Esophagus muscularis mucosa (tissue), 3 donors: Measurements from ENCODE around the gene LYZL4.

Experiments used
- POLR2AphosphoS5 ChIP-seq, 2 donors: sonication (generic); formaldehyde crosslinking; IDR thresholded peaks; one replicate each; pipeline ENCODE4 v1.6.1; 2017; ENCODE audit warnings: antibody characterized with exemption in 2 of 2
- TF ChIP-seq, protein P1 (sequence below), 3 experiments: fragments of 200-600 bp in 2 of 3; fragments of 450-650 bp in 1 of 3; sonication (generic) in 2 of 3; IDR thresholded peaks; one replicate each; pipeline ENCODE4 v1.5.1; 2017 to 2019; ENCODE audit warnings: antibody characterized with exemption in 3 of 3, mild to moderate bottlenecking in 2 of 3, moderate library complexity in 1 of 3

DNA sequence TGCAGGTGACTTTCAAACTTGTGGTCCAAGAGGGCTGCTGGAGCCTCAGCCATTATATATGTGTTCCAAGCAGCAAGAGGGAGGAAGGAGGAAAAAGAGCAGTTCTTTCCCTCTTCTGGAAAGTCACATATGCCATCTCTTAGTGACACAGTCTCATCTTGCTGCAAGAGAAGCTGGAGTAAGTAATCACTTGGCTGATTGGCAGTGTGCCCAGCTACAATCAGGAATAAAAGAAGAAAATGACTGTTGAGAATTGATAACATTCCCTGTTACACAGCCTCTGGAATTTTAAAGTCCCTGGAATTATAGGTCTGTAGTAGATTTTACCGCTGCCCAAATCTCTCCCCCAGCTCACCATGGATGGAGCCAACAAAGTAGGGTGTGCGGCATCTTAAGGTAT is 31.4 kb upstream of the LYZL4 start:
- TF ChIP-seq POLR2AphosphoS5 (IDR thresholded peaks at IDR 0.05), result no peak
- TF ChIP-seq, protein P1, sequence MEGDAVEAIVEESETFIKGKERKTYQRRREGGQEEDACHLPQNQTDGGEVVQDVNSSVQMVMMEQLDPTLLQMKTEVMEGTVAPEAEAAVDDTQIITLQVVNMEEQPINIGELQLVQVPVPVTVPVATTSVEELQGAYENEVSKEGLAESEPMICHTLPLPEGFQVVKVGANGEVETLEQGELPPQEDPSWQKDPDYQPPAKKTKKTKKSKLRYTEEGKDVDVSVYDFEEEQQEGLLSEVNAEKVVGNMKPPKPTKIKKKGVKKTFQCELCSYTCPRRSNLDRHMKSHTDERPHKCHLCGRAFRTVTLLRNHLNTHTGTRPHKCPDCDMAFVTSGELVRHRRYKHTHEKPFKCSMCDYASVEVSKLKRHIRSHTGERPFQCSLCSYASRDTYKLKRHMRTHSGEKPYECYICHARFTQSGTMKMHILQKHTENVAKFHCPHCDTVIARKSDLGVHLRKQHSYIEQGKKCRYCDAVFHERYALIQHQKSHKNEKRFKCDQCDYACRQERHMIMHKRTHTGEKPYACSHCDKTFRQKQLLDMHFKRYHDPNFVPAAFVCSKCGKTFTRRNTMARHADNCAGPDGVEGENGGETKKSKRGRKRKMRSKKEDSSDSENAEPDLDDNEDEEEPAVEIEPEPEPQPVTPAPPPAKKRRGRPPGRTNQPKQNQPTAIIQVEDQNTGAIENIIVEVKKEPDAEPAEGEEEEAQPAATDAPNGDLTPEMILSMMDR (IDR thresholded peaks at IDR 0.05), result no peak
